ENCODE results near the gene FNDC10.

The FNDC10 gene

GRCh38 chr1:1615256-1616044, 15.5 kb upstream of the FNDC10 start, which contains the start of gene MIB2:
TSS of gene MIB2 (plus strand) at chr1:1615500. CDS start at chr1:1623453, 7,953 bp downstream.
- peak; percentile 92 for DNase-seq (ENCODE audit: low read depth)
- H3K4me3 ChIP-seq (ENCODE audit: low read depth, low read length): peak within 1 kb of the TSS; percentile 90
- TF ChIP-seq CTCF (IDR thresholded peaks at IDR 0.05; ENCODE audit: control insufficient read depth, extremely low read depth, insufficient read depth): no peak

- no peak for DNase-seq (ENCODE audit: low read depth)
- TF ChIP-seq CTCF (IDR thresholded peaks at IDR 0.05; ENCODE audit: control insufficient read depth, extremely low read depth, insufficient read depth): no peak
- peak overlapping the region; percentile 90 for H3K4me3 ChIP-seq (ENCODE audit: low read depth, low read length)
These were observed 15.0 kb upstream of the FNDC10 start for GRCh38 chr1:1614954-1615255.

GRCh38 chr1:1614204-1614953, 14.4 kb upstream of the FNDC10 start:
- peak overlapping the region; percentile 90 for H3K4me3 ChIP-seq (ENCODE audit: low read depth, low read length)
- TF ChIP-seq CTCF (IDR thresholded peaks at IDR 0.05; ENCODE audit: control insufficient read depth, extremely low read depth, insufficient read depth): no peak
- no peak for DNase-seq (ENCODE audit: low read depth)

GRCh38 chr1:1613509-1614082, 13.7 kb upstream of the FNDC10 start:
- TF ChIP-seq CTCF (IDR thresholded peaks at IDR 0.05; ENCODE audit: control insufficient read depth, extremely low read depth, insufficient read depth): no peak
- no peak for DNase-seq (ENCODE audit: low read depth)
- peak overlapping the region; percentile 90 for H3K4me3 ChIP-seq (ENCODE audit: low read depth, low read length)

- no peak for DNase-seq (ENCODE audit: low read depth)
- no peak for TF ChIP-seq CTCF (IDR thresholded peaks at IDR 0.05; ENCODE audit: control insufficient read depth, extremely low read depth, insufficient read depth)
- H3K4me3 ChIP-seq (ENCODE audit: low read depth, low read length): no peak overlapping the region
These were observed 12.1 kb upstream of the FNDC10 start for GRCh38 chr1:1612104-1612400.

- DNase-seq (ENCODE audit: low read depth): no peak
- TF ChIP-seq CTCF (IDR thresholded peaks at IDR 0.05; ENCODE audit: control insufficient read depth, extremely low read depth, insufficient read depth): no peak
- H3K4me3 ChIP-seq (ENCODE audit: low read depth, low read length): no peak overlapping the region
These were observed 10.9 kb upstream of the FNDC10 start for GRCh38 chr1:1610796-1611195.

Measured in LNCaP clone FGC (cell line).